DOHH2 (cell line): Measurements from ENCODE around the gene LZTR1.

Experiments used
- H3F3A ChIP-seq: fragments of 200-600 bp; sonication (generic), shearing (Covaris generic); 2 replicates; pipeline ENCODE4 v1.6.0; 2016; ENCODE audit warnings: antibody characterized with exemption, mild to moderate bottlenecking; ENCODE audit not compliant: control insufficient read depth, insufficient read depth
- H3K27ac ChIP-seq: fragments of 200-600 bp; sonication (generic); 2 replicates; pipeline ENCODE4 v1.5.1; 2014; ENCODE audit warnings: low read depth, mild to moderate bottlenecking, low read length, moderate library complexity
- H3K27me3 ChIP-seq: fragments of 200-600 bp; sonication (generic); 2 replicates; pipeline ENCODE4 v1.6.1; 2014; ENCODE audit warnings: mild to moderate bottlenecking, low read length, mixed read lengths; ENCODE audit not compliant: control insufficient read depth
- H3K36me3 ChIP-seq: fragments of 200-600 bp; sonication (generic); 2 replicates; pipeline ENCODE4 v1.6.1; 2014; ENCODE audit warnings: mild to moderate bottlenecking, low read length, moderate library complexity, mixed read lengths; ENCODE audit not compliant: control insufficient read depth
- H3K4me1 ChIP-seq: fragments of 200-600 bp; sonication (generic); 2 replicates; pipeline ENCODE4 v1.6.1; 2014; ENCODE audit warnings: mild to moderate bottlenecking, low read length, mixed read lengths; ENCODE audit not compliant: control insufficient read depth
- H3K4me2 ChIP-seq: fragments of 200-600 bp; sonication (generic); 2 replicates; pipeline ENCODE4 v1.6.0; 2014; ENCODE audit warnings: mild to moderate bottlenecking, low read length, moderate library complexity
- H3K4me3 ChIP-seq: fragments of 200-600 bp; sonication (generic); 2 replicates; pipeline ENCODE4 v1.5.1; 2014; ENCODE audit warnings: mild to moderate bottlenecking, low read length, mixed read lengths
- H3K79me2 ChIP-seq: fragments of 200-600 bp; sonication (generic); 2 replicates; pipeline ENCODE4 v1.6.1; 2014; ENCODE audit warnings: mild to moderate bottlenecking, low read length, mixed read lengths; ENCODE audit not compliant: control insufficient read depth
- H3K9me2 ChIP-seq: fragments of 200-600 bp; sonication (generic); replicated peaks from 2 replicates; pipeline ENCODE4 v1.6.1; 2014; ENCODE audit warnings: mild to moderate bottlenecking, low read length, mixed read lengths; ENCODE audit not compliant: control insufficient read depth
- H3K9me3 ChIP-seq: fragments of 200-600 bp; sonication (generic); 2 replicates; pipeline ENCODE4 v1.6.1; 2014; ENCODE audit warnings: antibody characterized with exemption, low read length, mixed read lengths; ENCODE audit not compliant: control insufficient read depth, insufficient read depth
- H4K20me1 ChIP-seq: fragments of 200-600 bp; sonication (generic); 2 replicates; pipeline ENCODE4 v1.6.0; 2014; ENCODE audit warnings: low read depth, mild to moderate bottlenecking, antibody characterized with exemption, low read length, moderate library complexity; ENCODE audit not compliant: control insufficient read depth, insufficient read depth
- CTCF ChIP-seq: fragments of 200-600 bp; sonication (generic); IDR thresholded peaks from one replicate; pipeline ENCODE4 v1.5.1; 2014; ENCODE audit warnings: antibody characterized with exemption, mild to moderate bottlenecking, low read depth, low read length; ENCODE audit not compliant: poor library complexity, severe bottlenecking
- EZH2phosphoT487 ChIP-seq: fragments of 200-600 bp; sonication (generic); IDR thresholded peaks from 2 replicates; pipeline ENCODE4 v1.6.1; 2017; ENCODE audit warnings: borderline replicate concordance, mild to moderate bottlenecking, antibody characterized with exemption, low read length, moderate library complexity, mixed read lengths

Gene LZTR1

DNA sequence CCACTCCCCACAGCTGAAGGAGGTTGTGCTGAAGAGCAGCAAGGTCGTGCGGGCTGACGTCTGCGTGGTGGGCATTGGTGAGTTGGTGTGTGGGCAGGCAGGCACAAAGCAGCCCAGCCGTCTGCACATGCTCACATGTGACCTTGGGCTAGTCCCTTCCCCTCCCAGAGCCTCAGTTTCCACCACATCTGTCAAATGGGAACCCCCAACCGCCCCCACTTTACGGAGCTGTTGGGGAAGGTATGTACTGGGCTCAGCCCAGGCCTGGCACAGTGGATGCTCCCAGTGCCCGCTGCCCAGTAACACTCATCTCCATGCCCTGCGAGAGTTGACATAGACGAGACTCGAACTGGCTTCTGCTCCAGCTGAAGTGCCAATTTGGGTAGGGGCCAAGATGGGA, 5.1 kb upstream of the LZTR1 start:
- peaks cover 11% of the 10 kb centered on the region; the same call in 1 of the 2 replicates for H3K9me3 ChIP-seq
- no peaks in the 10 kb centered on the region for H3F3A ChIP-seq
- no peaks in the 10 kb centered on the region for H3K27me3 ChIP-seq
- TF ChIP-seq EZH2phosphoT487 (no peak), CTCF (no peak)
- peaks cover 14% of the 10 kb centered on the region for H3K4me1 ChIP-seq
- H3K36me3 ChIP-seq, result no peaks in the 10 kb centered on the region
- peaks cover 4% of the 10 kb centered on the region; the same call in 1 of the 2 replicates for H3K79me2 ChIP-seq
- no peaks in the 10 kb centered on the region for H3K9me2 ChIP-seq
- no peak overlapping the region for H3K4me3 ChIP-seq
- H3K27ac ChIP-seq, result no peak overlapping the region
- H3K4me2 ChIP-seq, result no peak overlapping the region
- no peaks in the 10 kb centered on the region for H4K20me1 ChIP-seq

GRCh38 chr22:20977516-20978170, 4.5 kb upstream of the LZTR1 start:
- no peak for TF ChIP-seq EZH2phosphoT487
- no peak for TF ChIP-seq CTCF
- Histone ChIP-seq H3K4me1 (peaks cover 10% of the 10 kb centered on the region), H3K79me2 (peaks cover 10% of the 10 kb centered on the region), H3F3A (no peaks in the 10 kb centered on the region), H3K4me3 (no peak overlapping the region), H3K4me2 (no peak overlapping the region), H3K27ac (no peak overlapping the region), H3K27me3 (no peaks in the 10 kb centered on the region), H3K9me2 (no peaks in the 10 kb centered on the region), H3K36me3 (peaks cover 4% of the 10 kb centered on the region), H4K20me1 (no peaks in the 10 kb centered on the region), H3K9me3 (peaks cover 11% of the 10 kb centered on the region; the same call in 1 of the 2 replicates)

DNA sequence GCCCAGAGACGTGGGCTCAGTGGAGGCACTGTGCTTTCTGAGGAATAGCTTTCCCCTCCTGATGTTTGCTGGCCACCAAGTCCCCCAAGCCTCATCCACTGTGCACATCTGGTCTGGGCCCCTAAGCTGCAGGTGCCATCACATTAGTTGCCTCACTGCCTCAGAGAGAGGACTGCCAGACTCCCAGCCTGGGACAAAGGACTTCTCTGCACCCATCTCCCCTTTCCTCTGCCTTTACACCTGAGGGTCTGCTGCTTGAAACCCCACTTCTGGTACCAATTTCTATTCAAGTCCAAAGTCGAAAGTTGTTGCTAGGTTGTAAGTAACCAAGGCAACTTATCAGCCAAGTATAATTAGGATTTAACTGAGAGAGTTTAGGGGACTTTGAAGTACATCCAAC, 3.7 kb upstream of the LZTR1 start:
- Histone ChIP-seq H3K4me1 (peaks cover 17% of the 10 kb centered on the region), H3F3A (no peaks in the 10 kb centered on the region), H4K20me1 (no peaks in the 10 kb centered on the region), H3K9me2 (no peaks in the 10 kb centered on the region), H3K79me2 (peaks cover 18% of the 10 kb centered on the region), H3K4me3 (no peak overlapping the region), H3K4me2 (no peak overlapping the region), H3K27me3 (no peaks in the 10 kb centered on the region), H3K9me3 (peaks cover 11% of the 10 kb centered on the region; the same call in 1 of the 2 replicates), H3K36me3 (peaks cover 4% of the 10 kb centered on the region), H3K27ac (no peak overlapping the region)
- TF ChIP-seq EZH2phosphoT487 (no peak), CTCF (no peak)
